GM19468 (cell line): Measurements from ENCODE around the gene FAM169A.

ENCODE experiments used
- ATAC-seq: cut with Tn5 transposase; IDR thresholded peaks from one replicate; pipeline ENCODE4 v1.9.1; 2021; ENCODE audit warnings: mild to moderate bottlenecking, moderate library complexity, moderate number of reproducible peaks; ENCODE audit not compliant: unreplicated experiment; ENCODE audit errors: extremely low read depth

FAM169A gene

GRCh38 chr5:74736759-74737158 is 129.4 kb downstream of the FAM169A start:
- no peak for ATAC-seq
